GM19035 (cell line): Measurements from ENCODE around the gene IDH3B.
"Not testable (repeated sequence)": the region's sequence is repeated elsewhere in the genome, so short reads cannot be mapped to it uniquely, and the experiment has no call there.

Source experiments
- ATAC-seq: cut with Tn5 transposase; IDR thresholded peaks from one replicate; pipeline ENCODE4 v1.9.1; 2021; ENCODE audit not compliant: unreplicated experiment

Gene IDH3B

GRCh38 chr20:2695206-2695983, 31.4 kb upstream of the IDH3B start:
- ATAC-seq: no peak

- no peak for ATAC-seq
These were observed 30.5 kb upstream of the IDH3B start for GRCh38 chr20:2694519-2694918.

GRCh38 chr20:2694008-2694471, 30.0 kb upstream of the IDH3B start:
- no peak for ATAC-seq

GRCh38 chr20:2693286-2694007, 29.4 kb upstream of the IDH3B start:
- no peak for ATAC-seq

GRCh38 chr20:2692886-2693285, 28.9 kb upstream of the IDH3B start:
- no peak for ATAC-seq

- no peak for ATAC-seq
These were observed 28.2 kb upstream of the IDH3B start, which contains the start of gene EBF4 for GRCh38 chr20:2692036-2692885. EBF4 (plus strand) TSS chr20:2692780; CDS start chr20:2693646, 866 bp downstream.

GRCh38 chr20:2691663-2692035, 27.6 kb upstream of the IDH3B start:
- no peak for ATAC-seq

GRCh38 chr20:2691127-2691526, 27.1 kb upstream of the IDH3B start:
- ATAC-seq: no peak

GRCh38 chr20:2690718-2691117, 26.7 kb upstream of the IDH3B start:
- no peak for ATAC-seq

GRCh38 chr20:2690213-2690612, 26.2 kb upstream of the IDH3B start:
- no peak for ATAC-seq

- no peak for ATAC-seq
These were observed 24.1 kb upstream of the IDH3B start for GRCh38 chr20:2688041-2688591.

- no peak for ATAC-seq
These were observed 23.5 kb upstream of the IDH3B start for GRCh38 chr20:2687514-2687913.

- ATAC-seq: not testable (repeated sequence)
These were observed 20.8 kb upstream of the IDH3B start for GRCh38 chr20:2684817-2685216.

GRCh38 chr20:2682040-2682439, 18.0 kb upstream of the IDH3B start:
- not testable (repeated sequence) for ATAC-seq

GRCh38 chr20:2680046-2680445, 16.0 kb upstream of the IDH3B start:
- no peak for ATAC-seq

GRCh38 chr20:2673453-2673852, 9.4 kb upstream of the IDH3B start:
- no peak for ATAC-seq

- ATAC-seq: no peak
These were observed 8.4 kb upstream of the IDH3B start for GRCh38 chr20:2672446-2672845.

- ATAC-seq: no peak
These were observed 8.0 kb upstream of the IDH3B start for GRCh38 chr20:2671977-2672376.

- ATAC-seq: no peak
These were observed 591 bp downstream of the IDH3B start for GRCh38 chr20:2663364-2663886.

- ATAC-seq: no peak
These were observed 4.5 kb downstream of the IDH3B start for GRCh38 chr20:2659547-2659946.
